ENCODE measurements around the gene AK1.

GRCh38 chr9:127876026-127876763 lies 1.3 kb downstream of the AK1 start:
- TF ChIP-seq POLR2A (IDR thresholded peaks at IDR 0.05) (no peak), CTCF (IDR thresholded peaks at IDR 0.05) (no peak)

Measured in adrenal gland (tissue), 5 donors.